Endothelial cell (in vitro differentiated cells): Measurements from ENCODE around the gene FAM228A. TPM values are rescaled to one million over a fixed set of nuclear protein-coding genes. Genes with fewer than 3 reads are reported as not detected.

Experiments used
- DNase-seq: peaks from one replicate; pipeline ENCODE4 v3.0.0; 2021; ENCODE audit warnings: low spot score
- H3K27ac Mint-ChIP-seq: one replicate; pipeline ENCODE4 v1.8.0; 2021; ENCODE audit warnings: mixed read lengths, inconsistent platforms; ENCODE audit not compliant: unreplicated experiment
- H3K27me3 Mint-ChIP-seq: one replicate; pipeline ENCODE4 v1.8.0; 2021; ENCODE audit warnings: mild to moderate bottlenecking, moderate library complexity, mixed read lengths, inconsistent platforms; ENCODE audit not compliant: unreplicated experiment
- H3K36me3 Mint-ChIP-seq: one replicate; pipeline ENCODE4 v1.8.0; 2021; ENCODE audit warnings: mild to moderate bottlenecking, low read depth, mixed read lengths, inconsistent platforms; ENCODE audit not compliant: unreplicated experiment
- H3K4me1 Mint-ChIP-seq: one replicate; pipeline ENCODE4 v1.8.0; 2021; ENCODE audit warnings: mild to moderate bottlenecking, mixed read lengths, inconsistent platforms; ENCODE audit not compliant: unreplicated experiment
- H3K4me3 Mint-ChIP-seq: one replicate; pipeline ENCODE4 v1.8.0; 2021; ENCODE audit warnings: mild to moderate bottlenecking, mixed read lengths, inconsistent platforms; ENCODE audit not compliant: unreplicated experiment
- H3K9me3 Mint-ChIP-seq: one replicate; pipeline ENCODE4 v1.8.0; 2021; ENCODE audit warnings: mixed read lengths, inconsistent platforms; ENCODE audit not compliant: unreplicated experiment
- total RNA-seq: library from RNA; stranded (reverse); fragmentation: NEBNext Ultra II Directional; extraction: Animal tissue kit (Norgen Biotek cat#: 25700); gene quantifications from one replicate; pipeline ENCODE4 v1.2.1, GENCODE V29; 2021; ENCODE audit not compliant: unreplicated experiment
- TF ChIP-seq, protein P1 (sequence below): fragments of 200-600 bp; sonication (generic); IDR thresholded peaks from one replicate; pipeline ENCODE4 v1.5.0; 2021; ENCODE audit warnings: antibody characterized with exemption; ENCODE audit not compliant: unreplicated experiment

The FAM228A gene
- total RNA-seq, 1 donor from 2014 or later = not detected

DNA sequence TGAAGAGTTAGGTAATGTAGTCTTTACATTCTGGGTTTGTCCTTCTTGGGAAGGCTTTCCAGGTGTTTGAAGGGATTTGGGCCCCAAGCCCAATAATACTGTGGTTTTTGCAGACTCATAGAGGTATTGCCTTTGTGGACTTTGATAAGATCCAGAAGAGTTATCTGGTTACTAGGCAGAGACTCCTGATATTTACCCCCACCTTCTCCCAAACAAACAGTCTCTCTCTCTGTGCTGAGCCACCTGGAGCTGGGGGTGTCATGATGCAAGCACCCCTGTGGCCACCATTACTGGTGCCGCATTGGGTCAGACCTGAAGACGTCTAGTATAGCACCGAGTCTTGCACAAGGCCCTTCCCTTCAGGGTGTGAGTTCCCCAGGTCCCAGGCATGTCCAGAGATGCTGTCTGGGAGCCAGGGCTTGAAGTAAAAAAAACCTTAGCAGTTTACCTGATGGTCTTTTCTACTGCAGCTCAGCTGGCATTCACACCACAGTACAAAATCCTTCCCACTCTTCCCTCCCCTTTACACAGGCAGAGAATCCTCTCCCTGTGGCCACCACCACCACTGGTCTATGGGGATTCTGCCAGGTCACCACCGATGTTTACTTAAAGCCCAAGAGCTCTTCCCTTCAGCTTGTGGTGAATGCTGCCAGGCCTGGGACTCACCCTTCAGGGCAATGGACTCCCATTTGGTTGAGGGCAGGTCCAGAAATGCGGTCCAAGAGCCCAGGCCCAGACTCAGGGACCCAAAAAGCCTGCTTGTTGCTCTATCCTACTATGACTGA lies 22.2 kb upstream of the FAM228A start:
- DNase-seq = no peak
- Mint-ChIP-seq H3K27me3 (no peaks in the 10 kb centered on the region), H3K27ac (no peak overlapping the region), H3K4me3 (no peak overlapping the region), H3K4me1 (no peaks in the 10 kb centered on the region), H3K9me3 (no peaks in the 10 kb centered on the region), H3K36me3 (peaks cover 23% of the 10 kb centered on the region)
- TF ChIP-seq, protein P1, sequence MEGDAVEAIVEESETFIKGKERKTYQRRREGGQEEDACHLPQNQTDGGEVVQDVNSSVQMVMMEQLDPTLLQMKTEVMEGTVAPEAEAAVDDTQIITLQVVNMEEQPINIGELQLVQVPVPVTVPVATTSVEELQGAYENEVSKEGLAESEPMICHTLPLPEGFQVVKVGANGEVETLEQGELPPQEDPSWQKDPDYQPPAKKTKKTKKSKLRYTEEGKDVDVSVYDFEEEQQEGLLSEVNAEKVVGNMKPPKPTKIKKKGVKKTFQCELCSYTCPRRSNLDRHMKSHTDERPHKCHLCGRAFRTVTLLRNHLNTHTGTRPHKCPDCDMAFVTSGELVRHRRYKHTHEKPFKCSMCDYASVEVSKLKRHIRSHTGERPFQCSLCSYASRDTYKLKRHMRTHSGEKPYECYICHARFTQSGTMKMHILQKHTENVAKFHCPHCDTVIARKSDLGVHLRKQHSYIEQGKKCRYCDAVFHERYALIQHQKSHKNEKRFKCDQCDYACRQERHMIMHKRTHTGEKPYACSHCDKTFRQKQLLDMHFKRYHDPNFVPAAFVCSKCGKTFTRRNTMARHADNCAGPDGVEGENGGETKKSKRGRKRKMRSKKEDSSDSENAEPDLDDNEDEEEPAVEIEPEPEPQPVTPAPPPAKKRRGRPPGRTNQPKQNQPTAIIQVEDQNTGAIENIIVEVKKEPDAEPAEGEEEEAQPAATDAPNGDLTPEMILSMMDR = no peak

DNA sequence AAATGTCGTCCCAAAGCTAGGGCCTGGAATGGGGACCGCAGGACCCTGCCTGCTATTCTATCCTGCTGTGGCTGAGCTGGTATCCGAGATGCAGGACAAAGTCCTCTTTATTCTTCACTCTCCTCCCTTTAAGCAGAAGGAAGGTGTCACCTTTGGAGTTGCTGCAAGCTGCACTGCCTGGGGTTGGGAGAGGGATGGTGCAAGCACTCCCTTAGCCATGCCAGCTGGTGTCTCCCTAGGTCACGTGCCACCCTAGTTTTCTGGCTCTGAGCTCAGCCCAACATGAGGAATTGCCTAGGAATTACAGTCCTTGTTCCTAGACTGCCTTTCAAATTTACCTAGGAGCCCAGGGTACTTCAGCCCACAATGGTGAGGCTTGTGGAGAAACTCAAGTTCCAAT lies 21.4 kb upstream of the FAM228A start:
- no peak for DNase-seq

DNA sequence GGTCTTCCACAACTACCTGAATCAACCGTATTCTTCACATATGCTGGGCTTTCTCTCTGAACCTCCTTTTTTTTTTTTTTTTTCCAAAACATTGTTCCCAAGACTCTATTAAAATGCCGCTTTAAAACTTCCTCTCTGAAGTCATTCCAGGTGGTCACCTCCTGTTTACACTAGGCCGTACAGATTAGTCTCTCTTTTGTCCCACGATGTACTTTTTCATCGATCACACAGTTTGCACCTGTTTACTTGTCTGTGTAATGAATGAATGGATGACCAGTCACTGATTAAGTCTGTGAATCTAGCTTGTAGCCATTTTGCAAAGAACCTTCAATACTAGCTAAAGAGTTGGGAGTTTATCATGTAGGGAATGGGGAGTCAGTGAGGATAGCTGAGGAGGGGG lies 16.7 kb upstream of the FAM228A start:
- Mint-ChIP-seq H3K9me3 (no peaks in the 10 kb centered on the region), H3K27ac (no peak overlapping the region), H3K4me1 (no peaks in the 10 kb centered on the region), H3K4me3 (no peak overlapping the region), H3K27me3 (no peaks in the 10 kb centered on the region), H3K36me3 (peaks cover 17% of the 10 kb centered on the region)
- TF ChIP-seq, protein P1 = no peak
- no peak for DNase-seq

More for the DNA sequence above, 21.4 kb upstream of the FAM228A start:
- TF ChIP-seq, protein P1 = no peak
- no peaks in the 10 kb centered on the region for H3K27me3 Mint-ChIP-seq
- no peaks in the 10 kb centered on the region for H3K9me3 Mint-ChIP-seq
- no peak overlapping the region for H3K27ac Mint-ChIP-seq
- H3K36me3 Mint-ChIP-seq = peaks cover 20% of the 10 kb centered on the region
- H3K4me3 Mint-ChIP-seq = no peak overlapping the region
- H3K4me1 Mint-ChIP-seq = no peaks in the 10 kb centered on the region

DNA sequence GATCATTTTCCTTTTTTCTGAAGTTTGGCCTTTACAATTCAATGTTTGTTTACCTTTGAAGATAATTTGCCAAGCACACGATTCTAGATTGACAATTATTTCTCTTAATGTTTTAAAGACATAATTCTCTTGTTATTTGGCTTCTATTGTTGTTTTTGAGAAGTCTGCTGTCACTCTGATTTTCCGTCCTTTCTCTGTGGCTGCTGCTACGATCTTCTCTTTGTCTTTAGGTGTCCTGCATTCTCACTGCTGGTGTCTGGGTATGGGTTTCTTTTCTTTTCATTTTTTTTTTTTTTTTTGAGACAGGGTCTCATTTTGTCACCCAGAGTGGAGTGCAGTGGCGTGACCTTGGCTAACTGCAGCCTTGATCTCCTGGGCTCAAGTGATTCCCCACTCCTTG lies 15.1 kb upstream of the FAM228A start:
- peaks cover 3% of the 10 kb centered on the region for H3K4me1 Mint-ChIP-seq
- H3K27ac Mint-ChIP-seq = no peak overlapping the region
- no peak for DNase-seq
- no peak overlapping the region for H3K4me3 Mint-ChIP-seq
- TF ChIP-seq, protein P1 = no peak
- peaks cover 17% of the 10 kb centered on the region for H3K36me3 Mint-ChIP-seq
- no peaks in the 10 kb centered on the region for H3K9me3 Mint-ChIP-seq
- no peaks in the 10 kb centered on the region for H3K27me3 Mint-ChIP-seq

DNA sequence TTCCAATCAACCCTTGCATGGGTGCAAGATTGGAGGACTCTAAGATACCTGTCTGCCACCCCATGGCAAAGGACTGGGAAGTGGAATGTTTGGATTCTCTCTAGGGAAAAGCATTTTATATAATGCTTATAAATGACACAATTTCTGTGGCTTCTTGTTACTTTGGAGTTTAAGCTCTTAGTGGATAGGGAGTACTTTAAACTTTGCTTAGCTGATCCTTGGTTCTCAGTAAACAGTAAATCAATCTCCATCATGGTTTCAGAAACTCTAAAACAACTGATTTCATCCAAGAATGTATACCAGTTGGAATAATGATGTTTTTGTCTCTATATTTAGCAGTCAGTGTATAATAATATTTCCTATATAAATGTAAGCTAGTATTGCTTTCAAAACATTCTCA lies 14.1 kb upstream of the FAM228A start:
- DNase-seq = no peak
- Mint-ChIP-seq H3K27ac (no peak overlapping the region), H3K4me1 (peaks cover 3% of the 10 kb centered on the region), H3K4me3 (no peak overlapping the region), H3K9me3 (no peaks in the 10 kb centered on the region), H3K36me3 (peaks cover 17% of the 10 kb centered on the region), H3K27me3 (no peaks in the 10 kb centered on the region)
- TF ChIP-seq, protein P1 = no peak
